Upper lobe of left lung (tissue), 4 donors: ENCODE measurements around the gene KLHL26.

Experiments used
- EP300 ChIP-seq, 4 donors: sonication (generic); formaldehyde crosslinking; IDR thresholded peaks; one replicate each; pipeline ENCODE4 v1.5.1; 2017; ENCODE audit warnings: antibody characterized with exemption in 4 of 4, control low read depth in 2 of 4
- POLR2A ChIP-seq, 4 donors: fragments of 450-650 bp; IDR thresholded peaks; one replicate each; pipeline ENCODE4 v1.5.1; 2016 to 2017; ENCODE audit warnings: antibody characterized with exemption in 4 of 4, mild to moderate bottlenecking in 2 of 4
- POLR2AphosphoS5 ChIP-seq, 2 donors: sonication (generic); formaldehyde crosslinking; IDR thresholded peaks; one replicate each; pipeline ENCODE4 v1.5.1; 2017; ENCODE audit warnings: antibody characterized with exemption in 2 of 2
- TF ChIP-seq, protein P1 (sequence below), 6 experiments: fragments of 450-650 bp in 4 of 6; fragments of 200-600 bp in 2 of 6; sonication (generic) in 2 of 6; IDR thresholded peaks; one replicate each; pipeline ENCODE4 v1.5.1; 2016 to 2019; ENCODE audit warnings: antibody characterized with exemption in 6 of 6

DNA sequence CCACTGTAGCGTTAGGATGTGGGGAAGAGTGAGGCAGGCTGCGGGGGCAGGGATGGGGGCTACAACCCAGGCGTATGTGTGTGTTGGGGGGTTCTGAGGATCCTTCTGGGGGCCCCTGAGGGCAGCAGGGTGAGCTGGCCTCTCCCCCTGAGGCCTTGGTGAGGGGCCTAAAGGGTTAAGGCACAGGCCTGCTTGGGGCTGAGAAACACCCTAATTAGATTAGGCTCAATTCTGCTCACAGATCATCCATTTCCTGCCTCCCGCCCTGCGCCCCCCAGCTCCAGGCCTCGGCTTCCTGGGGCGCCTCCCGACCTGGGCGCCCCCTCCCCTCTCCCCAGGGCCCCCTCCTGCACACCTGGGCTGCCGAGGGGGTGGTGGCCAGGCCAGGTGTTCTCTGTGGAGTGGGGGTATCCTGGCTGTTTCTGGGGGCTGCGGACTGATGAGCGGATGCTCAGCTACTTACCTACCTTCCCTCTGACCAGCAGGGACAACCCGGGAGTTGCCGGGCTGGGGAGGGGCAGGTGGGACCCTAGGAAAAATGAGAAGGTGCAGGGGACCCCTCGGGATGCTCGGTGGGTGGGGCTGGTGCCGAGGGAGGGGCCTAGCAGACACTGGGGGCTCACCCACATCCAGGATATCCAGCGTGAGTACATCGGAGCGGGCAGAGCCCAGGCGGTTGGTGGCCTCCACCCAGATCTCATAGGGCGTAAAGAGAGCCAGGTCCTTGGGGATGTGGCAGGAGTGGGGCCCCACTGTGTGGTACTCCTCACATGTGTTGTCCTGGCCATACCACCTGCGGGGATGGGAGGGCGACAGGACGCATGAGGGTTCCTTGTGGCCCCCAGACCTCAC is 38.8 kb upstream of the KLHL26 start:
- TF ChIP-seq, protein P1, sequence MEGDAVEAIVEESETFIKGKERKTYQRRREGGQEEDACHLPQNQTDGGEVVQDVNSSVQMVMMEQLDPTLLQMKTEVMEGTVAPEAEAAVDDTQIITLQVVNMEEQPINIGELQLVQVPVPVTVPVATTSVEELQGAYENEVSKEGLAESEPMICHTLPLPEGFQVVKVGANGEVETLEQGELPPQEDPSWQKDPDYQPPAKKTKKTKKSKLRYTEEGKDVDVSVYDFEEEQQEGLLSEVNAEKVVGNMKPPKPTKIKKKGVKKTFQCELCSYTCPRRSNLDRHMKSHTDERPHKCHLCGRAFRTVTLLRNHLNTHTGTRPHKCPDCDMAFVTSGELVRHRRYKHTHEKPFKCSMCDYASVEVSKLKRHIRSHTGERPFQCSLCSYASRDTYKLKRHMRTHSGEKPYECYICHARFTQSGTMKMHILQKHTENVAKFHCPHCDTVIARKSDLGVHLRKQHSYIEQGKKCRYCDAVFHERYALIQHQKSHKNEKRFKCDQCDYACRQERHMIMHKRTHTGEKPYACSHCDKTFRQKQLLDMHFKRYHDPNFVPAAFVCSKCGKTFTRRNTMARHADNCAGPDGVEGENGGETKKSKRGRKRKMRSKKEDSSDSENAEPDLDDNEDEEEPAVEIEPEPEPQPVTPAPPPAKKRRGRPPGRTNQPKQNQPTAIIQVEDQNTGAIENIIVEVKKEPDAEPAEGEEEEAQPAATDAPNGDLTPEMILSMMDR (IDR thresholded peaks at IDR 0.05), result no peak
- TF ChIP-seq EP300 (IDR thresholded peaks at IDR 0.05) (no peak), POLR2A (IDR thresholded peaks at IDR 0.05) (no peak), POLR2AphosphoS5 (IDR thresholded peaks at IDR 0.05) (no peak)
